Kidney (tissue), 14 donors: ENCODE results near the gene SEMA3F. TPM values are rescaled to one million over a fixed set of nuclear protein-coding genes. Genes with fewer than 3 reads are reported as not detected.
A peak's percentile ranks its signal among the peaks of the same experiment; 100 is the strongest.
"Not testable (repeated sequence)": the region's sequence is repeated elsewhere in the genome, so short reads cannot be mapped to it uniquely, and the experiment has no call there.

Source experiments
- DNase-seq, 5 donors: peaks; one replicate each; pipeline ENCODE4 v3.0.0-alpha.2; 2013 to 2020
- FAIRE-seq: peaks from 2 replicates; lab custom pipeline; 2012; peaks lifted over from hg19 to GRCh38; lab: Jason Lieb, UNC
- H3K27ac ChIP-seq, 2 donors: one replicate each; pipeline ENCODE4 v1.7.0; 2013; ENCODE audit warnings: low read depth in 2 of 2, low read length in 2 of 2, inconsistent platforms in 1 of 2
- H3K27me3 ChIP-seq: one replicate; pipeline ENCODE4 v1.7.1; 2013; ENCODE audit warnings: low read length, inconsistent platforms; ENCODE audit not compliant: control insufficient read depth, insufficient read depth
- H3K36me3 ChIP-seq, 3 donors: one replicate each; pipeline versions ENCODE4 v1.7.0 to v1.7.1; 2013; ENCODE audit warnings: low read length in 3 of 3, control low read depth in 1 of 3, inconsistent platforms in 1 of 3; ENCODE audit not compliant: insufficient read depth in 3 of 3, control insufficient read depth in 2 of 3
- H3K4me1 ChIP-seq, 3 donors: one replicate each; pipeline versions ENCODE4 v1.7.0 to v1.7.1; 2013; ENCODE audit warnings: low read length in 3 of 3, inconsistent platforms in 1 of 3, low read depth in 1 of 3; ENCODE audit not compliant: control insufficient read depth in 2 of 3, insufficient read depth in 2 of 3
- H3K4me3 ChIP-seq, 3 donors: one replicate each; pipeline versions ENCODE4 v1.7.0 to v1.8.1; 2013; ENCODE audit warnings: low read length in 3 of 3, control low read depth in 1 of 3, inconsistent platforms in 1 of 3
- H3K9ac ChIP-seq, 3 donors: one replicate each; pipeline versions ENCODE4 v1.7.0 to v1.7.1; 2013; ENCODE audit warnings: low read length in 3 of 3, control low read depth in 1 of 3, inconsistent platforms in 1 of 3
- H3K9me3 ChIP-seq, 3 donors: one replicate each; pipeline versions ENCODE4 v1.7.0 to v1.7.1; 2013; ENCODE audit warnings: low read length in 3 of 3, control low read depth in 1 of 3, inconsistent platforms in 1 of 3; ENCODE audit not compliant: control insufficient read depth in 2 of 3, insufficient read depth in 1 of 3
- intact Hi-C: fragments of 100-400 bp; cut with DNase I; formaldehyde crosslinking; loops from one replicate; pipeline ENCODE4 v1.11.1; 2022
- polyA plus RNA-seq: library from polyadenylated mRNA; stranded (reverse); fragments of 350-450 nt; fragmentation: Illumina TruSeq; extraction: RNeasy Lipid Tissue Mini Kit (QIAGEN cat#74804); gene quantifications from one replicate; pipeline ENCODE4 v1.2.3, GENCODE V29; 2014; ENCODE audit warnings: low read depth, low replicate concordance; ENCODE audit not compliant: insufficient read depth
- total RNA-seq: library from RNA; stranded (reverse); fragmentation: NEBNext Ultra II Directional; extraction: Animal tissue kit (Norgen Biotek cat#: 25700); gene quantifications from one replicate; pipeline ENCODE4 v1.2.1, GENCODE V29; 2021
- TF ChIP-seq, protein P1 (sequence below): IDR thresholded peaks from 3 replicates; pipeline ENCODE4 v1.5.1; 2012; ENCODE audit warnings: mild to moderate bottlenecking, moderate library complexity, borderline replicate concordance; ENCODE audit not compliant: insufficient read depth; ENCODE audit errors: extremely low read depth
- donor health status: control.
- donor health status: control.
- donor health status: control.
- donor health status: control.
- donor health status: control.
- donor health status: DM: yes; HTN: yes; CAD: no.
- donor health status: Normal renal cell carcinoma (clear cell type).

The SEMA3F gene
- total and polyA plus RNA-seq, 2 donors from 2014 or later, result 36.7 to 39.9 TPM

DNA sequence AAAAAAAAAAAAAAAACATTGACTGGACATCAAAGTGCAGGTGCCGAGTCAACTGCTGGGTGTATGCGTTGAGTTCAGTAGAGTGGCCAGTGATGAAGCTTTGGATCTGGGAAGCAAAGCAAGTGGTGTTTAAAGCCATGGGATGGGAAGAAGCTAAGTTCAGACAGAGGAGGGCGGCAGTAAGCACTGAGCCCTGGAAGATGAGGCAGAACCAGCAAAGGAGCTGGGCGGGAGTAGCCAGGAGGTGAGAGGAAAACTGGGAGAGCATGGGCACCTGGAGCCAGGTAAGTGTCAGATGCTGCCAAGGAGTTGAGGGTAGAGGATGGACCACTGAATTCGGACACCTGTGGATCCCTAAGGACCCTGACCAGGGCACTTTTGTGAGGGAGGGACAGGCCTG lies 69.5 kb downstream of the SEMA3F start:
- no peaks in the 10 kb centered on the region for H3K36me3 ChIP-seq
- H3K9me3 ChIP-seq, result no peaks in the 10 kb centered on the region
- no peak for DNase-seq
- no peak overlapping the region for H3K27ac ChIP-seq
- peaks cover 0 to 19% (median 0%) of the 10 kb centered on the region in 3 donors for H3K4me1 ChIP-seq
- no peak overlapping the region for H3K9ac ChIP-seq
- FAIRE-seq, result no peak
- no peaks in the 10 kb centered on the region for H3K27me3 ChIP-seq
- TF ChIP-seq, protein P1, sequence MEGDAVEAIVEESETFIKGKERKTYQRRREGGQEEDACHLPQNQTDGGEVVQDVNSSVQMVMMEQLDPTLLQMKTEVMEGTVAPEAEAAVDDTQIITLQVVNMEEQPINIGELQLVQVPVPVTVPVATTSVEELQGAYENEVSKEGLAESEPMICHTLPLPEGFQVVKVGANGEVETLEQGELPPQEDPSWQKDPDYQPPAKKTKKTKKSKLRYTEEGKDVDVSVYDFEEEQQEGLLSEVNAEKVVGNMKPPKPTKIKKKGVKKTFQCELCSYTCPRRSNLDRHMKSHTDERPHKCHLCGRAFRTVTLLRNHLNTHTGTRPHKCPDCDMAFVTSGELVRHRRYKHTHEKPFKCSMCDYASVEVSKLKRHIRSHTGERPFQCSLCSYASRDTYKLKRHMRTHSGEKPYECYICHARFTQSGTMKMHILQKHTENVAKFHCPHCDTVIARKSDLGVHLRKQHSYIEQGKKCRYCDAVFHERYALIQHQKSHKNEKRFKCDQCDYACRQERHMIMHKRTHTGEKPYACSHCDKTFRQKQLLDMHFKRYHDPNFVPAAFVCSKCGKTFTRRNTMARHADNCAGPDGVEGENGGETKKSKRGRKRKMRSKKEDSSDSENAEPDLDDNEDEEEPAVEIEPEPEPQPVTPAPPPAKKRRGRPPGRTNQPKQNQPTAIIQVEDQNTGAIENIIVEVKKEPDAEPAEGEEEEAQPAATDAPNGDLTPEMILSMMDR, result no peak
- intact Hi-C loops, result loop anchor here (5.0 kb wide), 1 partner anchor 48 kb away; no protein-coding TSS in a partner anchor
- H3K4me3 ChIP-seq, result no peak overlapping the region

DNA sequence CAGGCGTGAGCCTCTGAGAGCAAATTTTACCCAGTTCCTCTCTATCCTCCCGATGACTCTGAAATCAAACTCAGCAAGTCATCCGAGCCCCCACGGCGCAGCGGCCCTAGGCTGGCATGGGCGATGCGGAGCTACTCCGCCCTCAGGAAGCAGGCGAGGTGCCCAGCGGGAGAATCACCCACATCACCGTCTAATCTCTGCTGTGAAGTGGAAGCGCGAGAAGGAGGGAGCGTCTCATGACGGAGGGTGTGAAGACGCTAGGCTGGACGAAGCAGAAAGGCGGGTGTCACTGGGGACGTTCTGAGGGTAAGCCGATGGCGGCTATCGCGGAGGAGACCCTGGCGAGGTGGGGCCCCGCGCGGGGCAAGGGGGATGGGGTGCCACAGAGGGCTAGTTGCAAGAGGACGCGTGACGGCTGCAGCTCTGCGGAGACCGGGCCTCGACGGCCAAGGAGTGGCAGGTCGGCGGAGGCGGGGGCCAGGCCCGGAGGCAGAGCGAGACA lies 71.8 kb downstream of the SEMA3F start:
- Histone ChIP-seq H3K4me3 (peak overlapping the region; percentile 41 to 52 (median 44)), H3K4me1 (peaks cover 0 to 21% (median 0%) of the 10 kb centered on the region in 3 donors), H3K27me3 (no peaks in the 10 kb centered on the region), H3K27ac (peak overlapping the region in 1 of 2 donors; percentile 23), H3K9me3 (no peaks in the 10 kb centered on the region), H3K9ac (peak overlapping the region; percentile 21 to 49 (median 33)), H3K36me3 (no peaks in the 10 kb centered on the region)
- FAIRE-seq (no peak), DNase-seq (peak in 2 of 5 donors; percentile 69 to 86)
- TF ChIP-seq, protein P1, result no peak
- intact Hi-C loops, result loop anchor here (5.0 kb wide), 1 partner anchor 45 kb away; no protein-coding TSS in a partner anchor

DNA sequence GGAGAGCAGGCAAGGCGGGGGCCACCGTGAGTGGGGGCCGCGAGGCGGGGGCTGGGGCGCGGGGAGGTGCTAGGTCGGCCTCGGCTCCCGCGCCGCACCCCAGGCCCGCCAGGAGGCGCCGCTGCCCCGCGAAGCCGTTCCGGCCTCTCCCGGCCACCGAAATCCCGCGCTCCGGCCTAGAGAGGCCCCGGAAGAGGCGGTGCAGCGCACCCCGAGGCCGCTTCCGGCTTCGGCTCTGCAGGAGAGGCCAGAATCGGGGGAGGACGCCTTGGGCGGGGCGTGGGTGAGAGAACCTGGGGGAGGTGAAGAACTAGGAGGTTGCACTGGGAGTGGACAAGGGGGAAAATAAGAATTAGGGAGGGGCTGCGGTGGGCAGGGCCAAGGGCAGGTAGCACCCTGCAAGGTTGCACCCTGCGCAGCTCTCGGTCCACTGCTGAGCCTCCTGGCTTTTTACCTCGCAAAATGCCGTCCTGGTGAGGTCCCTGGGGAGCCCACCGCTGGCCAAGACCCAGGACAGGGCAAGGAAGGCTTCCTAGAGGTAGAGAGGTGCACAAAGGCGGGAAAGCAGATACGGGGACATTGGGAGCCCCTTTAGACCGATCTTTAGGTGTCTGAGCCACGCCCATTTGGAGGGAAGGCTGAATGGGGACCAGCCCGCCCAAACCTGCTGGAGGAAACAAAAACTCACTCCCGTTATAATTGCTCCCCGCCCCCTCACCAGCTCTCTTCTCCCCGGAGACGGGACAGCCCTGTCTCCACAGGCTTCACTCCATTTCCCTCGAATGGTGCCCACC lies 72.5 kb downstream of the SEMA3F start:
- H3K36me3 ChIP-seq, result no peaks in the 10 kb centered on the region
- intact Hi-C loops, result loop anchor here (5.0 kb wide), 1 partner anchor 45 kb away; no protein-coding TSS in a partner anchor
- peaks cover 0 to 18% (median 0%) of the 10 kb centered on the region in 3 donors for H3K4me1 ChIP-seq
- FAIRE-seq (no peak), DNase-seq (peak; percentile 97 to 98 (median 98))
- H3K27me3 ChIP-seq, result no peaks in the 10 kb centered on the region
- peak overlapping the region; percentile 58 to 89 for H3K27ac ChIP-seq
- peak overlapping the region; percentile 27 to 92 (median 52) for H3K9ac ChIP-seq
- peak overlapping the region; percentile 63 to 90 (median 63) for H3K4me3 ChIP-seq
- TF ChIP-seq, protein P1, result peak; percentile 88
- H3K9me3 ChIP-seq, result no peaks in the 10 kb centered on the region

DNA sequence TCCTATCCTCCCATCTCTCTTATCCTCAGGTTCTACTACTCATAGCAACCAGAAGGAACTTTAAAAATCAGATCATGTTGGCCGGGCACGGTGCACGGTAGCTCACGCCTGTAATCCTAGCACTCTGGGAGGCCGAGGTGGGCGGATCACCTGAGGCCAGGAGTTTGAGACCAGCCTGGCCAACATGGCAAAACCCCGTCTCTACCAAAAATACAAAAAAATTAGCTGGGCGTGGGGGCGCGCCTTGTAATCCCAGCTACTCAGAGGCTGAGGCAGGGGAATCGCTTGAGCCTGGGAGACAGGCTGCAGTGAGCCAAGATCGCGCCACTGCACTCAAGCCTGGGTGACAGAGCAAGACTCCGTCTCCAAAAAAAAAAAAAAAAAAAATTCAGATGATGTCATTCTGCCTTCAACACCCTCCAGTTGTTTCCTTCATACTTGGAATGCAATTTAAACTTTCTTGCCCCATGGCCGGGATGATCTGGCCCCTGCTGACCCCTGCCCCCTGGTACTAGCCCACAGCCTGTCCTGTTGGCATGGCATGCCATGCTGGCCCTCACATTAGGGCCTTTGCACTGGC lies 73.2 kb downstream of the SEMA3F start:
- peak in 1 of 5 donors; percentile 20 for DNase-seq
- FAIRE-seq, result not testable (repeated sequence)

More for the DNA sequence above, 73.2 kb downstream of the SEMA3F start:
- not testable (repeated sequence) for H3K9me3 ChIP-seq, H3K36me3 ChIP-seq, H3K27me3 ChIP-seq
- peak overlapping the region in 1 of 3 donors; percentile 27 for H3K9ac ChIP-seq
- peak overlapping the region; percentile 58 to 89 for H3K27ac ChIP-seq
- intact Hi-C loops, result loop anchor here (5.0 kb wide), 1 partner anchor 44 kb away; no protein-coding TSS in a partner anchor
- H3K4me3 ChIP-seq, result peak overlapping the region; percentile 63 to 90 (median 63)
- H3K4me1 ChIP-seq, result peaks cover 0 to 18% (median 0%) of the 10 kb centered on the region in 3 donors
